ENCODE results near the gene ZBTB17. TPM values are rescaled to one million over a fixed set of nuclear protein-coding genes. Genes with fewer than 3 reads are reported as not detected.

The ZBTB17 gene
- total and polyA plus RNA-seq, 9 of the 15 experiments (the other 6 are each of a cell fraction or from before 2014, with no cell fraction given), result 1.1 to 53.4 (median 29.6) TPM

DNA sequence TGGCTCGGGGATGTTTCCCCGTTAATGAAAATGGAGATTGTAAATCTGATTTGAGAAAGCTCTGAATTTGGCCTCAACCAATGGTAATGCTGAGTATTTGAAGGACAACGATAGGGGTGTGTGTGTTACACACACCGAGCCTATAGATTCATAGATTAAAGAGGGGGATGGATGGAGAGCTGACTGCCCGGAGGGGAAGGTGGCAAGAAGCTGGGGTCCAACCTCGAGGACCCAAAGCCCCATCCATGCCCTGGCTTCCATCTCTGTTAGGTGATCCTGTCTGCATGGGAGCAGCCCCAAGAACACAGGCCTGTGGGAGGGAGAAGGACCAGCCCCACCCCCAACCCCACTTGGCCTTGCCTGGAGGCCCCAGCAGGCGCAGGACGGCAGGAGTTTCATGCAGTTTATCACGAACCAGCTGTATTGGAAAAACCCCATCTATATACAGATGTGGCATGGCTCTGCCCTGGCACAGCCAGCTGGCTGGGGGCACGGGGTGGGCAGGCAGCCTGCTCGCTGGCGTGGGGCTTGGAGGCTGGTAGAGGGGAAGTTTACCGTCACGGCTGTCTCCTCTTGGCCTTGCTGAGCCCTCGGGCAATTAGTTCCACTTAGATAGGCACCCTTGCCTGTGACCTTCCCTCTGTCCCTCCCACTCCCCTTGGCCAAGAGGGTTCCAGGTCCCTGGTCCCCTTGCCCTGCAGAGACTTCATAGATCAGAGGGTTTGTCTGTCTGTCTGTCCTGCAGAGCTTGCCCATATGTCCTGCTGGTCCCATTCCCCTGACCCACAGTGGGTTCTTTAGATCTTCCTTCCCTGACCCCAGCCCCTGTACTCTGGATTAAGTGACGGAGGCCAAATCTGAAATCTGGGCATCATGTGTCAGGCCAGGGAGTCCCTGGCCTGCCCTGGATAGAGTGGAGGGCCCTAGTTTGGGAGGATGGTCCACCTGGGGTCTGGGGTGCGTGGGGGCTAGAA lies 38.9 kb upstream of the ZBTB17 start (continued):
- TF ChIP-seq TSC22D4 (tag; IDR thresholded peaks at IDR 0.05) (no peak), HIVEP1 (CRISPR knock-in tag; IDR thresholded peaks at IDR 0.05) (no peak), ZC3H8 (IDR thresholded peaks at IDR 0.05) (no peak), ELF4 (CRISPR knock-in tag; IDR thresholded peaks at IDR 0.05) (no peak), HSF4 (CRISPR knock-in tag; IDR thresholded peaks at IDR 0.05; ENCODE audit: borderline replicate concordance) (no peak), ZNF41 (CRISPR knock-in tag; conservative IDR thresholded peaks at IDR 0.05) (no peak), ZNF717 (CRISPR knock-in tag; IDR thresholded peaks at IDR 0.05) (no peak), RAD51 (IDR thresholded peaks at IDR 0.05; ENCODE audit: borderline replicate concordance, low read depth) (peak; percentile 85), MBD2 (IDR thresholded peaks at IDR 0.05; ENCODE audit: borderline replicate concordance, low read depth) (0 out of 2 replicates have a peak, but pooled peaks have one; percentile 7), ZNF282 (CRISPR knock-in tag; IDR thresholded peaks at IDR 0.05) (no peak), CBX3 (IDR thresholded peaks at IDR 0.05; ENCODE audit: borderline replicate concordance in 1 of 2, low read length in 2 of 2) (no peak; a peak in 1 of 3 replicates), CREM (IDR thresholded peaks at IDR 0.05; ENCODE audit: low read depth) (peak; percentile 36; the same call in 1 of the 2 replicates), BCOR (IDR thresholded peaks at IDR 0.05) (no peak; the same call in 1 of the 2 replicates), ZNF174 (CRISPR knock-in tag; IDR thresholded peaks at IDR 0.05) (no peak), JUND (IDR thresholded peaks at IDR 0.05; ENCODE audit: borderline replicate concordance, low read depth, low read length) (peak; percentile 23; the same call in 1 of the 2 replicates), JUND (tag; IDR thresholded peaks at IDR 0.05; ENCODE audit: borderline replicate concordance, low read depth, low read length) (no peak), PHF21A (IDR thresholded peaks at IDR 0.05; ENCODE audit: borderline replicate concordance, low read depth) (no peak), U2AF2 (optimal IDR thresholded peaks at IDR 0.05; ENCODE audit: low read depth, low read length) (no peak)
- TF ChIP-seq, protein P1, sequence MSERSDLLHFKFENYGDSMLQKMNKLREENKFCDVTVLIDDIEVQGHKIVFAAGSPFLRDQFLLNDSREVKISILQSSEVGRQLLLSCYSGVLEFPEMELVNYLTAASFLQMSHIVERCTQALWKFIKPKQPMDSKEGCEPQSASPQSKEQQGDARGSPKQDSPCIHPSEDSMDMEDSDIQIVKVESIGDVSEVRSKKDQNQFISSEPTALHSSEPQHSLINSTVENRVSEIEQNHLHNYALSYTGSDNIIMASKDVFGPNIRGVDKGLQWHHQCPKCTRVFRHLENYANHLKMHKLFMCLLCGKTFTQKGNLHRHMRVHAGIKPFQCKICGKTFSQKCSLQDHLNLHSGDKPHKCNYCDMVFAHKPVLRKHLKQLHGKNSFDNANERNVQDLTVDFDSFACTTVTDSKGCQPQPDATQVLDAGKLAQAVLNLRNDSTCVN (CRISPR knock-in tag; IDR thresholded peaks at IDR 0.05), result no peak
- TF ChIP-seq, protein P2, sequence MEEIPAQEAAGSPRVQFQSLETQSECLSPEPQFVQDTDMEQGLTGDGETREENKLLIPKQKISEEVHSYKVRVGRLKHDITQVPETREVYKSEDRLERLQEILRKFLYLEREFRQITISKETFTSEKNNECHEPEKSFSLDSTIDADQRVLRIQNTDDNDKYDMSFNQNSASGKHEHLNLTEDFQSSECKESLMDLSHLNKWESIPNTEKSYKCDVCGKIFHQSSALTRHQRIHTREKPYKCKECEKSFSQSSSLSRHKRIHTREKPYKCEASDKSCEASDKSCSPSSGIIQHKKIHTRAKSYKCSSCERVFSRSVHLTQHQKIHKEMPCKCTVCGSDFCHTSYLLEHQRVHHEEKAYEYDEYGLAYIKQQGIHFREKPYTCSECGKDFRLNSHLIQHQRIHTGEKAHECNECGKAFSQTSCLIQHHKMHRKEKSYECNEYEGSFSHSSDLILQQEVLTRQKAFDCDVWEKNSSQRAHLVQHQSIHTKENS (CRISPR knock-in tag; IDR thresholded peaks at IDR 0.05), result no peak
- TF ChIP-seq, protein P3, sequence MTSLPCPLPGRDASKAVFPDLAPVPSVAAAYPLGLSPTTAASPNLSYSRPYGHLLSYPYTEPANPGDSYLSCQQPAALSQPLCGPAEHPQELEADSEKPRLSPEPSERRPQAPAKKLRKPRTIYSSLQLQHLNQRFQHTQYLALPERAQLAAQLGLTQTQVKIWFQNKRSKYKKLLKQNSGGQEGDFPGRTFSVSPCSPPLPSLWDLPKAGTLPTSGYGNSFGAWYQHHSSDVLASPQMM (CRISPR knock-in tag; IDR thresholded peaks at IDR 0.05), result no peak
- TF ChIP-seq, protein P4, sequence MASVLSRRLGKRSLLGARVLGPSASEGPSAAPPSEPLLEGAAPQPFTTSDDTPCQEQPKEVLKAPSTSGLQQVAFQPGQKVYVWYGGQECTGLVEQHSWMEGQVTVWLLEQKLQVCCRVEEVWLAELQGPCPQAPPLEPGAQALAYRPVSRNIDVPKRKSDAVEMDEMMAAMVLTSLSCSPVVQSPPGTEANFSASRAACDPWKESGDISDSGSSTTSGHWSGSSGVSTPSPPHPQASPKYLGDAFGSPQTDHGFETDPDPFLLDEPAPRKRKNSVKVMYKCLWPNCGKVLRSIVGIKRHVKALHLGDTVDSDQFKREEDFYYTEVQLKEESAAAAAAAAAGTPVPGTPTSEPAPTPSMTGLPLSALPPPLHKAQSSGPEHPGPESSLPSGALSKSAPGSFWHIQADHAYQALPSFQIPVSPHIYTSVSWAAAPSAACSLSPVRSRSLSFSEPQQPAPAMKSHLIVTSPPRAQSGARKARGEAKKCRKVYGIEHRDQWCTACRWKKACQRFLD (CRISPR knock-in tag; IDR thresholded peaks at IDR 0.05), result 0 out of 2 replicates have a peak, but pooled peaks have one; percentile 14
- TF ChIP-seq, protein P5, sequence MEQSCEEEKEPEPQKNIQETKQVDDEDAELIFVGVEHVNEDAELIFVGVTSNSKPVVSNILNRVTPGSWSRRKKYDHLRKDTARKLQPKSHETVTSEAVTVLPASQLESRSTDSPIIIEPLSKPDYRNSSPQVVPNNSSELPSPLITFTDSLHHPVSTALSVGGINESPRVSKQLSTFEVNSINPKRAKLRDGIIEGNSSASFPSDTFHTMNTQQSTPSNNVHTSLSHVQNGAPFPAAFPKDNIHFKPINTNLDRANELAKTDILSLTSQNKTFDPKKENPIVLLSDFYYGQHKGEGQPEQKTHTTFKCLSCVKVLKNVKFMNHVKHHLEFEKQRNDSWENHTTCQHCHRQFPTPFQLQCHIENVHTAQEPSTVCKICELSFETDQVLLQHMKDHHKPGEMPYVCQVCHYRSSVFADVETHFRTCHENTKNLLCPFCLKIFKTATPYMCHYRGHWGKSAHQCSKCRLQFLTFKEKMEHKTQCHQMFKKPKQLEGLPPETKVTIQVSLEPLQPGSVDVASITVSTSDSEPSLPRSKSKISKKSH (CRISPR knock-in tag; IDR thresholded peaks at IDR 0.05), result no peak

Data from K562 (cell line).